ENCODE results near the gene CAMK1D.
A peak's percentile ranks its signal among the peaks of the same experiment; 100 is the strongest.
"Not testable (repeated sequence)": the region's sequence is repeated elsewhere in the genome, so short reads cannot be mapped to it uniquely, and the experiment has no call there.

CAMK1D gene

DNA sequence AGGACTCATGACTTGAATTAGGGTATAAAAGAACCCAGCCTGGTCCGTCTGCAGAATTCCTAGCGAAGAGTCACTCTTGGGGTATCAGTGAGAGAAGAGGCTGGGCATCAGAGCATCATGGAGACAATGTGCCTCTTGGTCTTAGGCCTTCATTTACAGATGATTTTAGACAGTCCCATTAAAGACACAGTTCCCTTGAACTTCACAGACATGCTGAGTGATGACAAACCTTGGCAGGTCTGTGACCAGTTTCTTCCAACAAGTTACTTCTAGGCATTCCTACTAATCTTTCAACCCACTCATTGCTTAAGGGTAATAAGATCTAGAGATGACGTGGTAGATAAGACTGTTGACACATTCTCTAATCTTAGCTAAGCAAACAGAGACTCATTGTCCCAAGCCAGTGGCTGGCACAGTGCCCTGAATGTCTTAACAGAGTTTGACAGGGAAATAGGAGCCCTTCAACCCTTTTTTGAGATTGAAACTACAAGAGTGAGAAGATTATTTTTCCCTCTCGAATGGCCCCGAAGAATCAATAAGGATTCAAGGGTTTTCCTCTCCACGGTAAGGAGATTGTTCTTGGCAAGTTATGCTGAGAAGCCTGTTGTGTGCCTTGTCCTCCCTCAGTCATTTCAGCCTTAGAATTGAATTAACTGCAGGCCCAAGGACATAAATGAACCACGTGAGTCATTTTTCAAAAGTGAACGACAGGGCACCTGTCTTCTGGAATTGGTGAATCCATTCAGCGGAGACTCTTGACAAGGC, 371.1 kb downstream of the CAMK1D start:
- no peaks in the 10 kb centered on the region for H3K36me3 ChIP-seq
- no peaks in the 10 kb centered on the region for H3K27me3 ChIP-seq (ENCODE audit: insufficient read depth, low read depth, severe bottlenecking)
- H3K9me3 ChIP-seq (ENCODE audit: severe bottlenecking) = no peaks in the 10 kb centered on the region
- peak; percentile 73 for DNase-seq
- H3K4me3 ChIP-seq (ENCODE audit: low read depth, low read length) = no peak overlapping the region
- TF ChIP-seq, protein P1, sequence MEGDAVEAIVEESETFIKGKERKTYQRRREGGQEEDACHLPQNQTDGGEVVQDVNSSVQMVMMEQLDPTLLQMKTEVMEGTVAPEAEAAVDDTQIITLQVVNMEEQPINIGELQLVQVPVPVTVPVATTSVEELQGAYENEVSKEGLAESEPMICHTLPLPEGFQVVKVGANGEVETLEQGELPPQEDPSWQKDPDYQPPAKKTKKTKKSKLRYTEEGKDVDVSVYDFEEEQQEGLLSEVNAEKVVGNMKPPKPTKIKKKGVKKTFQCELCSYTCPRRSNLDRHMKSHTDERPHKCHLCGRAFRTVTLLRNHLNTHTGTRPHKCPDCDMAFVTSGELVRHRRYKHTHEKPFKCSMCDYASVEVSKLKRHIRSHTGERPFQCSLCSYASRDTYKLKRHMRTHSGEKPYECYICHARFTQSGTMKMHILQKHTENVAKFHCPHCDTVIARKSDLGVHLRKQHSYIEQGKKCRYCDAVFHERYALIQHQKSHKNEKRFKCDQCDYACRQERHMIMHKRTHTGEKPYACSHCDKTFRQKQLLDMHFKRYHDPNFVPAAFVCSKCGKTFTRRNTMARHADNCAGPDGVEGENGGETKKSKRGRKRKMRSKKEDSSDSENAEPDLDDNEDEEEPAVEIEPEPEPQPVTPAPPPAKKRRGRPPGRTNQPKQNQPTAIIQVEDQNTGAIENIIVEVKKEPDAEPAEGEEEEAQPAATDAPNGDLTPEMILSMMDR (IDR thresholded peaks at IDR 0.05; ENCODE audit: low read depth, low read length) = no peak
- H3K27ac ChIP-seq = peak overlapping the region; percentile 46

- H3K27ac ChIP-seq = no peak overlapping the region; the same call in 1 of the 2 replicates
- no peak for DNase-seq
- H3K9me3 ChIP-seq (ENCODE audit: severe bottlenecking) = no peaks in the 10 kb centered on the region
- H3K4me3 ChIP-seq (ENCODE audit: low read depth, low read length) = no peak overlapping the region
- TF ChIP-seq, protein P1 (IDR thresholded peaks at IDR 0.05; ENCODE audit: low read depth, low read length) = no peak
- H3K27me3 ChIP-seq (ENCODE audit: insufficient read depth, low read depth, severe bottlenecking) = no peaks in the 10 kb centered on the region
- H3K36me3 ChIP-seq = no peaks in the 10 kb centered on the region
Observed at GRCh38 chr10:12721334-12721733, 372.0 kb downstream of the CAMK1D start.

DNA sequence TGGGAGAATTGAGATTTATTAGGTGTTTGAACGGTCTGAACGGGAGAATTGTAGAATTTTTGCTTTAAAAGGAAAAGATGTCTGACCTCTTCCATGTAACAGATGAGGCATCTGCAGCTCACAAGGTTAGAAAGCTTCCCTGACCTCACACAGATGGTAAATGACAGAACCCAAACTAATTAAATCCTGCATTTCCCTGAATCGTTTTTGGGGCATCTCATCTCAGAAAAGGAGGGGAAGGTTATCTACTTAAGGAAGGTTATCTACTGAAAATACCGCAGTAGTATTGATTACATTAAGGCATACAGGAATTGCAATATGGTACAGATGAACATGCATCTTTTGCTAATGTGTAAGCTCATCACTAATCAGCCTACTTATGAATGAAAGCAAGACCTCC, 373.9 kb downstream of the CAMK1D start:
- Histone ChIP-seq H3K4me3 (ENCODE audit: low read depth, low read length) (no peak overlapping the region), H3K27me3 (ENCODE audit: insufficient read depth, low read depth, severe bottlenecking) (no peaks in the 10 kb centered on the region), H3K9me3 (ENCODE audit: severe bottlenecking) (no peaks in the 10 kb centered on the region), H3K36me3 (no peaks in the 10 kb centered on the region), H3K27ac (no peak overlapping the region)
- TF ChIP-seq, protein P1 (IDR thresholded peaks at IDR 0.05; ENCODE audit: low read depth, low read length) = no peak
- no peak for DNase-seq

- Histone ChIP-seq H3K27me3 (ENCODE audit: insufficient read depth, low read depth, severe bottlenecking) (no peaks in the 10 kb centered on the region), H3K4me3 (ENCODE audit: low read depth, low read length) (no peak overlapping the region), H3K36me3 (no peaks in the 10 kb centered on the region), H3K27ac (no peak overlapping the region), H3K9me3 (ENCODE audit: severe bottlenecking) (no peaks in the 10 kb centered on the region)
- TF ChIP-seq, protein P1 (IDR thresholded peaks at IDR 0.05; ENCODE audit: low read depth, low read length) = no peak
- no peak for DNase-seq
Observed at GRCh38 chr10:12724807-12725579, 375.6 kb downstream of the CAMK1D start.

GRCh38 chr10:12725580-12725888, 376.2 kb downstream of the CAMK1D start:
- not testable (repeated sequence) for H3K9me3 ChIP-seq (ENCODE audit: severe bottlenecking); H3K27me3 ChIP-seq (ENCODE audit: insufficient read depth, low read depth, severe bottlenecking); H3K4me3 ChIP-seq (ENCODE audit: low read depth, low read length); DNase-seq; H3K36me3 ChIP-seq; H3K27ac ChIP-seq

GRCh38 chr10:12726971-12727831, 377.9 kb downstream of the CAMK1D start:
- Histone ChIP-seq H3K27me3 (ENCODE audit: insufficient read depth, low read depth, severe bottlenecking) (no peaks in the 10 kb centered on the region), H3K4me3 (ENCODE audit: low read depth, low read length) (no peak overlapping the region), H3K36me3 (no peaks in the 10 kb centered on the region), H3K9me3 (ENCODE audit: severe bottlenecking) (no peaks in the 10 kb centered on the region), H3K27ac (no peak overlapping the region)
- TF ChIP-seq, protein P1 (IDR thresholded peaks at IDR 0.05; ENCODE audit: low read depth, low read length) = no peak
- no peak for DNase-seq

All from WERI-Rb-1 (cell line).